GM12878 (cell line): ENCODE data around the gene SH3BP5. TPM values are rescaled to one million over a fixed set of nuclear protein-coding genes. Genes with fewer than 3 reads are reported as not detected.

Experiments used
- ATAC-seq: fragments of 200-7000 bp; cut with Tn5 transposase; 3 replicates; pipeline ENCODE4 v1.9.1; 2020; ENCODE audit warnings: mild to moderate bottlenecking, moderate library complexity
- BruUV-seq: library from RNA; stranded (reverse); fragments of 400-500 nt; replicated peaks from 2 replicates; lab custom pipeline; 2021; lab: Mats Ljungman, UMichigan
- CTCF ChIA-PET: fragments of 300-600 bp; sonication (Branson Sonifier 250); formaldehyde crosslinking; extraction: SDS; loops from one replicate; lab custom pipeline; 2021; ENCODE audit warnings: inconsistent platforms; lab: Yijun Ruan, JAX
- POLR2A ChIA-PET: fragments of 350-600 bp; formaldehyde crosslinking; extraction: SDS; loops from one replicate; lab custom pipeline; 2021; ENCODE audit warnings: inconsistent platforms; lab: Charles Lee
- RAD21 ChIA-PET: fragments of 300-600 bp; sonication (Branson Sonifier 250); formaldehyde crosslinking; loops from one replicate; lab custom pipeline; 2023; ENCODE audit warnings: antibody characterized with exemption; ENCODE audit not compliant: unreplicated experiment; lab: Charles Lee
- SMC1A ChIA-PET: fragments of 300-600 bp; sonication (Branson Sonifier 250); formaldehyde crosslinking; loops from one replicate; lab custom pipeline; 2023; ENCODE audit not compliant: unreplicated experiment, uncharacterized antibody; lab: Charles Lee
- DNase-seq: peaks from one replicate; pipeline ENCODE4 v3.0.0-alpha.2; 2011; ENCODE audit warnings: low read depth, low spot score
- FAIRE-seq: peaks from 3 replicates; lab custom pipeline; 2011; peaks lifted over from hg19 to GRCh38; lab: Jason Lieb, UNC
- H2AFZ ChIP-seq: 2 replicates; pipeline ENCODE4 v1.6.0; 2011; ENCODE audit warnings: low read depth, low read length, control low read depth; ENCODE audit not compliant: control insufficient read depth
- H3K27ac ChIP-seq: 2 replicates; pipeline ENCODE4 v1.5.1; 2011; ENCODE audit warnings: control low read depth; ENCODE audit not compliant: control insufficient read depth, insufficient read depth
- H3K27me3 ChIP-seq, 2 experiments: replicated peaks in 1 of 2; 2 replicates each; pipeline versions ENCODE4 v1.6.0 to v1.6.1; 2011; ENCODE audit warnings: low read length in 1 of 2; ENCODE audit not compliant: control insufficient read depth in 2 of 2, insufficient read depth in 2 of 2
- H3K36me3 ChIP-seq, 2 experiments: 2 replicates each; pipeline ENCODE4 v1.5.1; 2011; ENCODE audit warnings: low read length in 1 of 2; ENCODE audit not compliant: control insufficient read depth in 2 of 2, insufficient read depth in 2 of 2
- H3K4me1 ChIP-seq: 2 replicates; pipeline ENCODE4 v1.6.1; 2011; ENCODE audit warnings: mild to moderate bottlenecking, low read length, moderate library complexity, mixed read lengths; ENCODE audit not compliant: control insufficient read depth, insufficient read depth
- H3K4me2 ChIP-seq: 2 replicates; pipeline ENCODE4 v1.6.0; 2011; ENCODE audit warnings: control low read depth; ENCODE audit not compliant: control insufficient read depth, insufficient read depth
- H3K4me3 ChIP-seq: fragments of 200-600 bp; sonication (generic); 2 replicates; pipeline ENCODE4 v1.5.1; 2016
- H3K79me2 ChIP-seq: 2 replicates; pipeline ENCODE4 v1.6.0; 2011; ENCODE audit warnings: low read length; ENCODE audit not compliant: control insufficient read depth, insufficient read depth
- H3K9ac ChIP-seq: 2 replicates; pipeline ENCODE4 v1.8.0; 2011; ENCODE audit warnings: low read length, control low read depth, mixed read lengths; ENCODE audit not compliant: control insufficient read depth, insufficient read depth
- H3K9me3 ChIP-seq: replicated peaks from 3 replicates; pipeline ENCODE4 v1.5.1; 2011; ENCODE audit warnings: mild to moderate bottlenecking, low read length; ENCODE audit not compliant: control insufficient read depth, insufficient read depth
- H4K20me1 ChIP-seq: 2 replicates; pipeline ENCODE4 v1.6.0; 2011; ENCODE audit not compliant: control insufficient read depth, insufficient read depth
- ASH2L ChIP-seq: fragments of 300-600, 200-600 bp; sonication (generic); IDR thresholded peaks from 2 replicates; pipeline ENCODE4 v1.6.1; 2017; ENCODE audit warnings: low read depth, mild to moderate bottlenecking, borderline replicate concordance
- HCFC1 ChIP-seq: fragments of 150-350 bp; IDR thresholded peaks from 2 replicates; pipeline ENCODE4 v1.6.1; 2014; ENCODE audit warnings: low read length
- LARP7 ChIP-seq: fragments of 450-650 bp; IDR thresholded peaks from 2 replicates; pipeline ENCODE4 v1.6.1; 2017; ENCODE audit warnings: mild to moderate bottlenecking
- RB1 ChIP-seq: fragments of 450-650 bp; formaldehyde crosslinking; IDR thresholded peaks from 2 replicates; pipeline ENCODE4 v1.6.1; 2017; ENCODE audit warnings: mild to moderate bottlenecking, borderline replicate concordance
- RCOR1 ChIP-seq: conservative IDR thresholded peaks from 2 replicates; pipeline ENCODE4 v1.6.1; 2012; ENCODE audit warnings: low read depth, low read length, improper control_type of control experiment
- RELA ChIP-seq: fragments of 450-650 bp; IDR thresholded peaks from 2 replicates; pipeline ENCODE4 v1.8.0; 2014; ENCODE audit warnings: borderline replicate concordance; ENCODE audit not compliant: partially characterized antibody
- SMC3 ChIP-seq: IDR thresholded peaks from 2 replicates; pipeline ENCODE4 v1.6.1; 2011; ENCODE audit warnings: low read length, improper control_type of control experiment, borderline replicate concordance
- ZBTB33 ChIP-seq: fragments of 450-650 bp; IDR thresholded peaks from 2 replicates; pipeline ENCODE4 v1.6.1; 2017; ENCODE audit warnings: mild to moderate bottlenecking
- WGBS: methylation state at CpG from one replicate; pipeline ENCODE4 v1.1.6; 2016; ENCODE audit warnings: low lambda C conversion rate; ENCODE audit not compliant: insufficient replicate concordance, insufficient coverage; ENCODE audit errors: missing lambda C conversion rate; 5-methylcytosine and 5-hydroxymethylcytosine counted together
- in situ Hi-C: fragments of 300-500 bp; cut with MboI; formaldehyde crosslinking; loops from 9 replicates; pipeline ENCODE4 v1.14.3; 2018; ENCODE audit warnings: mixed read lengths
- intact Hi-C: fragments of 100-400 bp; cut with micrococcal nuclease; formaldehyde crosslinking; loops from one replicate; pipeline ENCODE4 v1.14.2; 2022; ENCODE audit not compliant: unreplicated experiment
- polyA plus RNA-seq, 11 experiments: library from polyadenylated mRNA; depleted of rRNA in 4 of 11; unstranded in 6 of 11; stranded (reverse) in 5 of 11; fragments of >200 nt; fragmentation: Nextera tagmentation in 4 of 11; fragmentation: Illumina TruSeq in 1 of 11; extraction: Ambion mirVana in 4 of 11; extraction: Trizol in 1 of 11; gene quantifications; 1 replicate in 1 of 11; 2 replicates in 10 of 11; pipeline versions ENCODE4 v1.2.1 to v1.2.3, GENCODE V29; 2011 to 2016; ENCODE audit warnings: inconsistent platforms in 2 of 11, missing spikeins in 2 of 11, low read depth in 1 of 11
- total RNA-seq, 4 experiments: library from RNA; depleted of rRNA in 3 of 4; stranded (reverse); fragments of >200 nt in 3 of 4; fragmentation: Illumina TruSeq in 1 of 4; extraction: Trizol in 1 of 4; gene quantifications; 2 replicates each; pipeline versions ENCODE4 v1.2.1 to v1.2.3, GENCODE V29; 2013 to 2021
- TF ChIP-seq, protein P1 (sequence below): IDR thresholded peaks from 2 replicates; pipeline ENCODE4 v1.6.1; 2012; ENCODE audit warnings: low read depth, low read length, improper control_type of control experiment

The SH3BP5 gene
- total and polyA plus RNA-seq, 10 of the 15 experiments (the other 5 are each of a cell fraction or from before 2014, with no cell fraction given): 14.9 to 87.5 (median 43.7) TPM

GRCh38 chr3:15287565-15288330, 44.6 kb downstream of the SH3BP5 start (continued):
- TF ChIP-seq RB1: no peak
- TF ChIP-seq HCFC1: no peak
- TF ChIP-seq, all 136 proteins: peak for 0

- DNase-seq (no peak), ATAC-seq (no peak), FAIRE-seq (no peak)
- Histone ChIP-seq H4K20me1 (no peaks in the 10 kb centered on the region), H3K36me3 (peaks cover 12 to 19% of the 10 kb centered on the region in 2 experiments), H3K4me2 (no peak overlapping the region), H2AFZ (no peak overlapping the region), H3K79me2 (peaks cover 2% of the 10 kb centered on the region; the same call in 1 of the 2 replicates), H3K4me1 (peaks cover 33% of the 10 kb centered on the region), H3K9ac (no peak overlapping the region), H3K27me3 (no peaks in the 10 kb centered on the region), H3K9me3 (no peaks in the 10 kb centered on the region; the same call in 2 of the 3 replicates), H3K27ac (no peak overlapping the region), H3K4me3 (no peak overlapping the region)
- no TSS peak for BruUV-seq
- ChIA-PET SMC1A (interaction anchor here (1.6 to 2.5 kb wide), 3 partner anchors 9 to 21 kb away, joined by 4 to 9 read pairs (median 6); no protein-coding TSS in a partner anchor), POLR2A (no interaction called here), RAD21 (interaction anchor here (1.4 kb wide), 1 partner anchor 18 kb away, joined by 3 read pairs; no protein-coding TSS in a partner anchor), CTCF (interaction anchor here (1.2 to 1.6 kb wide), 2 partner anchors 18 to 25 kb away, joined by 3 read pairs; no protein-coding TSS in a partner anchor)
- in situ Hi-C loops (no loop called here), intact Hi-C loops (no loop called here)
- WGBS: 95% methylated on average over 8 of the region's 8 CpGs
- TF ChIP-seq ASH2L (no peak), SMC3 (no peak), RCOR1 (no peak), ZBTB33 (no peak), RELA (no peak), LARP7 (no peak)
- TF ChIP-seq, protein P1, sequence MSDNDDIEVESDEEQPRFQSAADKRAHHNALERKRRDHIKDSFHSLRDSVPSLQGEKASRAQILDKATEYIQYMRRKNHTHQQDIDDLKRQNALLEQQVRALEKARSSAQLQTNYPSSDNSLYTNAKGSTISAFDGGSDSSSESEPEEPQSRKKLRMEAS: no peak
- TF ChIP-seq, all 136 proteins: peak for 0
Measured at GRCh38 chr3:15286022-15286421, 46.4 kb downstream of the SH3BP5 start.
